GM18870 (cell line): Measurements from ENCODE around the gene PDE7B.
"Not testable (repeated sequence)": the region's sequence is repeated elsewhere in the genome, so short reads cannot be mapped to it uniquely, and the experiment has no call there.

Source experiments
- ATAC-seq: cut with Tn5 transposase; IDR thresholded peaks from one replicate; pipeline ENCODE4 v1.9.1; 2021; ENCODE audit warnings: moderate library complexity; ENCODE audit not compliant: unreplicated experiment

PDE7B gene

DNA sequence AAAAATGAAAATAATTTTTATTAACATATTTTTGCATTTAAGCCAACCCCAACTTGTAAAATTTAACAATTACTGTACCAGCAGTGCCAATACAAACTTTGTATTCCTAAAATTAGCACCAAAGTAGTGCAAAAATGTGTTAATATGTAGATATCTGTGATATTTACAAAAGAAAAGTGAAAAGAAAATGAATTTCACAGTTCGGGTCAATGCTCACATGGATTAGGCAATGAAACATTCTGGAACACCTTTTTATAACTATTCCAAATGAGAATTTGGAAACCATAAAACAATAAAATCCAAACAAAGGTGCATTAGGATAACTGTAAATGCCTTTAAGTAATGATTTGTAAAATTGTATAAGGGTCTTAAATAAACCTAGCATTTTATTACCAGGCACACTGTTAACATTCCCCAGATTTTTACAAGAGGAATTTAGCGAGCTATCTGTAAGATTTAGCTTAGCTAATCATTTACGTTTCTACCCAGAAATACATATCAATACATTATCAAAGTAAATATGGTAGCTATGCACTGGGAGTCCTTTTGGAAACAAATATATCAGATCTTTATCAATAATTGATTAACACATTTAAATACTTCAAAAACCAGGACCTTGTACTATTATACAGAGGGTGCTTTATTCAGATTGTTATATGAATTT lies 286.4 kb downstream of the PDE7B start:
- no peak for ATAC-seq

- ATAC-seq, result not testable (repeated sequence)
Observed at GRCh38 chr6:136139111-136139510, 287.6 kb downstream of the PDE7B start.

GRCh38 chr6:136144251-136145023 lies 292.9 kb downstream of the PDE7B start:
- ATAC-seq, result no peak

- ATAC-seq, result no peak
Observed at GRCh38 chr6:136146130-136146529, 294.6 kb downstream of the PDE7B start.

DNA sequence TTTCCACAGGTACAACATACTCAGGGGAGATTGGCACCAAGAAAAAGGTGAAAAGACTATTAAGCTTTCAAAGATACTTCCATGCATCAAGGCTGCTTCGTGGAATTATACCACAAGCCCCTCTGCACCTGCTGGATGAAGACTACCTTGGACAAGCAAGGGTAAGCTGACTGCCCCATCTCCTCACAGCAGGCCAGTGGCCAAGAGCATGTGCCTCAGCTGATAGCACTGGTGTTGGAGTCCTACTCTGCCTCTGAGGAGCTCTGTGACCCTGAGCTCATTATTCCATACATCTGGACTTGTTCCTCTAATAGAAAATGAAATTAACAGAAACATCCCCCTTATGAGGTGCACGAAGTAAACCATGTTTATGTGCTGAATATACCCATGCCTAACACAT lies 295.8 kb downstream of the PDE7B start:
- no peak for ATAC-seq

DNA sequence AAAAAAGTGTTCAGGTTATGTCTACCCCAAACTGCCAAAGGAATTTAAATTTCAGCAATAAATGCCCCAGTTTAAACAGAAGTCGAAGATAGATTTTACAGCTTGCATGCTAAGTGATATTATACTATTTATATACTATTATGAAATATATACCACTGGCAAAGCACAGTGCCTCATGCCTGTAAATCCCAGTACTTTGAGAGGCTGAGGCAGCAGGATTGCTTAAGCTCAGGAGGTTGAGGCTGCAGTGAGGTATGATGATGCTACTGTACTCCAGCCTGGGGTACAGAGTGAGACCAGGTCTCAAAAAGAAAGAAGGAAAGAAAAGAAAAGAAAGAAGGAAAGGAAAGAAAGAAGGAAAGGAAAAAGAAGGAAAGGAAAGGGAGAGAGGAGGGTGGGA lies 296.6 kb downstream of the PDE7B start:
- ATAC-seq, result no peak

GRCh38 chr6:136148523-136148922 lies 297.0 kb downstream of the PDE7B start:
- no peak for ATAC-seq

GRCh38 chr6:136149311-136149710 lies 297.8 kb downstream of the PDE7B start:
- ATAC-seq, result no peak

- ATAC-seq, result no peak
Observed at GRCh38 chr6:136150961-136151360, 299.5 kb downstream of the PDE7B start.

GRCh38 chr6:136153707-136154375 lies 302.3 kb downstream of the PDE7B start:
- no peak for ATAC-seq

DNA sequence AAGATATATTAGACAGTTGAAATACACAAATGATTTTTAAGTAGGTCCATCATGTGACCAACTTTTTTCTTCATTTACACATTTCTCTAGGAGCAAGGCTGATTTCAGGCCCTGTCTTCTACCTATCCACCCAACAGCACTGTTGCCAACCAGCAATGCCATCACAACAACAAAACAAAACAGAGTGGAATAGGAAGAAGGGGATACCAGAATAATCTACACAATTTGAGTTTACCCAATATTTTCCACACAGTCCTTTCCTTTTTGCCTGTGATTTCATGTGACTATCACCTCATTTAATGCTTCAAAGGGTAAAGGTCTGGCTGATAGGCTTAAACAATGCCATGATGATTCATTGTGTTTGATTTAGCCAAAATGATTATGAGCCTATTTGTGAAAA lies 303.7 kb downstream of the PDE7B start:
- no peak for ATAC-seq

GRCh38 chr6:136157743-136158142 lies 306.2 kb downstream of the PDE7B start:
- ATAC-seq, result no peak

DNA sequence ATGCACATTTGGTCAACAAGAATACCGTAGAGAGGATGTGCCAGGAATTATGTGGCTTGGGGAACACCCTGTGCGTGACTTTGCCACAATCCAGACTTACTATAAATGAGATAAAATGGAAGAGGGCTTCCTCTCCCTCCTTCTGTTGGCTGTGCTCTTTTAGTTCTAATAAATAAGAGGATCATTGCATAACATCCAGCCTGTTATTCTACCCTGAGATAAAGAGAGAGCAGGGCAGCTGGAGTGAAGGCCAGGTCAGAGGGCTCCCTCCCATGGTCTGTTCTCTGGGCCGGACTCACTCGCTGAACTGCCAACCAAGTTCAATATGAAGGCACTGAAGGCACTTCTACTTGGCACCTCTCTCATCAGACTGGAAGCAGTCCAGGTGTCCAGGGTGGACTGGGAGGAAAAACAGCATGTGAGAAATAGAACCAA lies 306.9 kb downstream of the PDE7B start:
- no peak for ATAC-seq

DNA sequence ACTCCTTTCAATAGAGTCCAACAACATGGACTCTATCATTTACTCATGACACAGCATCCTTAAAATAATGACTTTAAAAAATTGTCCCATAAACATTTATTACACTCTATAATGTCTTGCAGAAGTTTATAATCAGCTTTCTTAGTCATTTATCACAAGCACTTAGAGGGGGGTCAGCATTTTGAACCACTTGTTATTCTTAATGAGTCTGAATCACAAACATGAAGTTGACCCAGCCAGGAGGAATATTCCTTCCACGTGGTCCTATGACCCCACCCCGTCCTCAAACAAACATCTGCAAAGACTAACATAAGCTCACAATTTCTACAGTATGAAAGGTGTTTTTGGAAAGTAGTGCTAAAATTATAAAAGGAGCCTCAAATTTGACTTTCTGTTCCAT lies 307.5 kb downstream of the PDE7B start:
- ATAC-seq, result no peak

- ATAC-seq, result no peak
Observed at GRCh38 chr6:136160250-136160649, 308.7 kb downstream of the PDE7B start.

DNA sequence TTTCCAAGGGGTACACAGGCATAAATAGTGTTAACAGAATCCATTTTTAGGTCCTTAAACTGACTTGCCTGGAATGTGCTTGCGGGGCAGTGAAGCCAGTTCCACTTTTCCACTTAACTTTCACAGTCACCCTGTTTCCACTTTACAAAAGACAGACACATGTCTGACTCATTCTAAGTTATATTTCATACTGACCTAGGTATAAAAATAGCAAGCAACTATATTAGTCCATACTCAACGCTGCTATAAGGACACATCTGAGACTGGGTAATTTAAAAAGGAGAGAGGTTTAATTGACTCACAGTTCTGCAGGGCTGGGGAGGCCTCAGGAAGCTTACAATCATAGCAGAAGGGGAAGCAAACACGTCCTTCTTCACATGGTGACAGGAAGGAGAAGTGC lies 310.4 kb downstream of the PDE7B start:
- ATAC-seq, result no peak

DNA sequence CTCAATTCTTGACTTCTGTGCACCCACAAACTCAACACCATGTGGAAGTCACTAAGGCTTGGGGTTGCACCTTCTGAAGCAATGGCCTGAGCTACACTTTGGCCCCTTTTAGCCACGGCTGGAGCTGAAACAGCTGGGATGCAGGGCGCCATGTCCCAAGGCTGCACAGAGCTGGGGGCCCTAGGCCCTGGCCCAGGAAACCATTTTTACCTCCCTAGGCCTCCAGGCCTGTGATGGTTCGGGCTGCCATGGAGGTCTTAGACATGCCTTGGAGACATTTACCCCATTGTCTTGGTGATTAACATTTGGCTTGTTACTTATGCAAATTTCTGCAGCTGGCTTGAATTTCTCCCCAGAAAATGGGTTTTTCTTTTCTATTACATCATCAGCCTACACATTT lies 311.8 kb downstream of the PDE7B start:
- ATAC-seq, result no peak

- no peak for ATAC-seq
Observed at GRCh38 chr6:136166815-136167214, 315.3 kb downstream of the PDE7B start.

DNA sequence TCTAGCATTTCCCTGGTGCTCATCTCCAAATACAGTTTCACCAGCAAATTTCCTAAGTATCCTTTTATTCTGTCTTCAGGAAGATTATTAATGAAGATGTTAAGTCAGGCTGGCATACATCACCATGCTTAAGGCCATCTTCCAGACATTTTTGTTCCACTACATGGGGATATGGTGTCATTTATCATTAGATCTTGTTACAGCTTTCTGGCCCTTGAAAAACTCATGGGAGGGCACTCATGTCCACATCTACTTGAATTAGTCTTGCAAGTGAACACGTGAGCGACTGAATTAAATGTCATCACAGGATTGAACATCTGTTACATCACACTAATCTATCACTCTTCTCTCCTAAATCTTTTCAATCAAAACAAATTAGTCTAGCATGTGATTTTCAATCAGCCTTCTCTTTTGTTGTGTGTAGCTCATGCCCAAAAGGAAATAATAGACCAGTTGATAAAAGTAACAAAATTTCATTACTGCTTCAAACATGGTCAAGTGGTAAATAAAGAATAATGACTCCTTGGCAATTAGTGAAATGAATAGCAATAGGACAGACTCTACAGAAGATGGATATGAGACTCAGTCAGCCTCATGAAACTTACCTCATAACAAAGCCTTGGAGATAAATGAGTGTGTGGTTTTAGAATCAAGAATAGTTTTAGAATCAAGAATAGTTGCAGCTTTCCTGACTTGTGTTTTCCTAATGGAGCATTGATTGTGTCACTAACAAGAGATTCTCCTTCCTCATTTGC lies 318.1 kb downstream of the PDE7B start:
- ATAC-seq, result no peak

GRCh38 chr6:136171231-136171630 lies 319.7 kb downstream of the PDE7B start:
- no peak for ATAC-seq
